Lower leg skin (tissue), 4 donors: ENCODE measurements around the gene KCTD18. TPM values are rescaled to one million over a fixed set of nuclear protein-coding genes. Genes with fewer than 3 reads are reported as not detected.

Experiments used
- DNase-seq, 2 donors: peaks; one replicate each; pipeline ENCODE4 v3.0.0-alpha.2; 2019; ENCODE audit warnings: low spot score in 2 of 2
- H3K4me3 ChIP-seq: fragments of 200-600 bp; sonication (generic); 2 replicates; pipeline ENCODE4 v1.5.1; 2017; ENCODE audit warnings: mild to moderate bottlenecking, low read depth; ENCODE audit not compliant: poor library complexity, severe bottlenecking
- CTCF ChIP-seq, 3 donors: fragments of 450-650 bp; IDR thresholded peaks; one replicate each; pipeline ENCODE4 v1.5.1; 2016; ENCODE audit warnings: antibody characterized with exemption in 3 of 3, mild to moderate bottlenecking in 3 of 3, moderate library complexity in 2 of 3
- POLR2A ChIP-seq, 2 donors: fragments of 450-650 bp; IDR thresholded peaks; one replicate each; pipeline ENCODE4 v1.6.1; 2016 to 2017; ENCODE audit warnings: antibody characterized with exemption in 2 of 2, mild to moderate bottlenecking in 1 of 2, moderate library complexity in 1 of 2
- WGBS, 2 donors: methylation state at CpG; one replicate each; pipeline ENCODE4 v1.1.5; 2018; 5-methylcytosine and 5-hydroxymethylcytosine counted together
- intact Hi-C: fragments of 100-400 bp; cut with DNase I; formaldehyde crosslinking; loops from one replicate; pipeline ENCODE4 v1.15.0; 2023; ENCODE audit warnings: low total_unique reads
- total RNA-seq, 4 donors: library from RNA; depleted of rRNA; stranded (reverse); fragments of >200 nt; gene quantifications; one replicate each; pipeline ENCODE4 v1.1.0, GENCODE V29; 2016

KCTD18 gene
- total RNA-seq, 4 donors from 2014 or later: 16.9 to 26.2 (median 21.9) TPM

- DNase-seq: no peak
- WGBS, 2 donors: 85 to 96% methylated on average over 5 of the region's 5 CpGs
- TF ChIP-seq POLR2A (IDR thresholded peaks at IDR 0.05): no peak
- no peak for TF ChIP-seq CTCF (IDR thresholded peaks at IDR 0.05)
- no peak overlapping the region for H3K4me3 ChIP-seq
- intact Hi-C loops: no loop called here
These were observed 55.9 kb downstream of the KCTD18 start for GRCh38 chr2:200453853-200454534.

GRCh38 chr2:200453142-200453852 is 56.6 kb downstream of the KCTD18 start:
- no peak for TF ChIP-seq POLR2A (IDR thresholded peaks at IDR 0.05)
- TF ChIP-seq CTCF (IDR thresholded peaks at IDR 0.05): no peak
- intact Hi-C loops: no loop called here
- DNase-seq: no peak
- 79 to 93% methylated on average over 8 of the region's 8 CpGs for WGBS, 2 donors
- H3K4me3 ChIP-seq: no peak overlapping the region

DNA sequence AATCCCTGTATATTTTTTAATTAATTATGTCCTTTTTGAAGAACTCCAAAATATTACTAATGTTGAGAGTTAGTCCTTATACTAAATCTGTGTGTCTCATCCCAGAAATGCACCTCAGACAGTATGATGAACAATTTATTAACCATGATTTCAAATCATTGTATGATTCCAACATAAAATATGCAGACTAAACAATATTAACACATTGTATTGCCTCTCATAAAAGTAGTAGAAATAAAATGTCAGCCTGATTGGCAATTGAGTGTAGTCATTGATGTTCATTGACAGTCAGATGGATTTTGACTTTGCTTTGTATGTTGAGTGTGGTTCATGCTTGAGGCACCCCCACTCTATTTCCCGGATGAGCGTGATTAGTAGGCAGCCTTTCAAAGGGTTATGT is 57.5 kb downstream of the KCTD18 start:
- WGBS, 2 donors: 95 to 100% methylated on average over 2 of the region's 2 CpGs
- intact Hi-C loops: no loop called here
- TF ChIP-seq CTCF (IDR thresholded peaks at IDR 0.05) (no peak), POLR2A (IDR thresholded peaks at IDR 0.05) (no peak)

DNA sequence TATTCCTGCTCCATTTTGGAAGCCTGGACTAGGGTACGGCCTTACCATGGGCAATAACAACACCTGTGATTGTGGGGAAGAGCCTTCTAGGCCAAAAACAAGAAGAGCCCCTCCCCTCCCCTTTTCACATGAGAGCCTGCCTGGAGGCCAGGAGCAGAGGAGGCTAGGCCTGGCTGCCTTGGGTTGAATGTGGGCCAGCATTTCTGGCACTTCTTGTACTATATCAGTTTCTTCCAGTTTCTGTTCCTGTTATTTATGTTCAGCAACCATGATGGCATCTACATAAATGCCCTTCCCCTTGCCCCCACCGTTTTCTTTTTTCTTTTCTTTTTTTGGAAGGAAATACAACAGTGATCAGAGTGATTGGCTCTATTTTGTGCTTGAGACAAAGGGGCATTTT is 58.4 kb downstream of the KCTD18 start:
- intact Hi-C loops: no loop called here
- TF ChIP-seq POLR2A (IDR thresholded peaks at IDR 0.05): no peak
- no peak for TF ChIP-seq CTCF (IDR thresholded peaks at IDR 0.05)
- WGBS, 2 donors: 77 to 88% methylated on average over 2 of the region's 2 CpGs
- H3K4me3 ChIP-seq: no peak overlapping the region
- DNase-seq: no peak

More for the DNA sequence above, 57.5 kb downstream of the KCTD18 start:
- no peak for DNase-seq
- H3K4me3 ChIP-seq: no peak overlapping the region

- no peak overlapping the region for H3K4me3 ChIP-seq
- intact Hi-C loops: no loop called here
- TF ChIP-seq POLR2A (IDR thresholded peaks at IDR 0.05) (no peak), CTCF (IDR thresholded peaks at IDR 0.05) (no peak)
- 94 to 100% methylated on average over 2 of the region's 2 CpGs for WGBS, 2 donors
- no peak for DNase-seq
These were observed 59.6 kb downstream of the KCTD18 start for GRCh38 chr2:200450288-200450687.
